Activated naive CD8-positive, alpha-beta T cell treated with anti-CD3 and anti-CD28 coated beads, Interleukin-2, amount 10 ng/mL, durations not matched to agents 7 days and 5 days (primary cell): ENCODE measurements around the gene CNST. TPM values are rescaled to one million over a fixed set of nuclear protein-coding genes. Genes with fewer than 3 reads are reported as not detected.
"Not testable (repeated sequence)": the region's sequence is repeated elsewhere in the genome, so short reads cannot be mapped to it uniquely, and the experiment has no call there.

Experiments
- ATAC-seq: fragments of 150-1000 bp; cut with Tn5 transposase; one replicate; pipeline ENCODE4 v1.10.0; 2021; ENCODE audit warnings: low read depth, moderate library complexity
- POLR2A ChIA-PET: fragments of 350-600 bp; sonication (Branson Sonifier 250); formaldehyde crosslinking; loops from one replicate; lab custom pipeline; 2021; ENCODE audit warnings: antibody characterized with exemption; lab: Charles Lee
- DNase-seq: peaks from one replicate; pipeline ENCODE4 v3.0.0; 2021
- H3K27ac Mint-ChIP-seq: one replicate; pipeline ENCODE4 v1.8.0; 2022; ENCODE audit warnings: mild to moderate bottlenecking, mixed read lengths
- H3K27me3 Mint-ChIP-seq: one replicate; pipeline ENCODE4 v1.8.0; 2022; ENCODE audit warnings: mild to moderate bottlenecking, moderate library complexity, mixed read lengths
- H3K36me3 Mint-ChIP-seq: one replicate; pipeline ENCODE4 v1.8.0; 2021; ENCODE audit warnings: mild to moderate bottlenecking, mixed read lengths
- H3K4me1 Mint-ChIP-seq: one replicate; pipeline ENCODE4 v1.8.0; 2021; ENCODE audit warnings: mixed read lengths
- H3K4me3 Mint-ChIP-seq: one replicate; pipeline ENCODE4 v1.8.0; 2022; ENCODE audit warnings: mild to moderate bottlenecking, moderate library complexity, mixed read lengths
- H3K9me3 Mint-ChIP-seq: one replicate; pipeline ENCODE4 v1.8.0; 2021; ENCODE audit warnings: mixed read lengths
- total RNA-seq, 2 experiments: library from RNA; stranded (reverse); gene quantifications; one replicate each; pipeline ENCODE4 v1.2.3, GENCODE V29; 2021

The CNST gene
- total RNA-seq, 2 experiments from 2014 or later = 36.1 to 36.5 TPM

GRCh38 chr1:246582301-246583055 lies 16.2 kb downstream of the CNST start:
- DNase-seq (no peak), ATAC-seq (no peak)
- H3K27ac Mint-ChIP-seq = no peak overlapping the region
- H3K27me3 Mint-ChIP-seq = no peaks in the 10 kb centered on the region
- peaks cover 17% of the 10 kb centered on the region for H3K36me3 Mint-ChIP-seq
- H3K9me3 Mint-ChIP-seq = no peaks in the 10 kb centered on the region
- no peak overlapping the region for H3K4me3 Mint-ChIP-seq
- POLR2A ChIA-PET = no interaction called here
- peaks cover 19% of the 10 kb centered on the region for H3K4me1 Mint-ChIP-seq

- POLR2A ChIA-PET = no interaction called here
Observed at GRCh38 chr1:246583056-246583440, 16.8 kb downstream of the CNST start.

GRCh38 chr1:246583448-246584185 lies 17.4 kb downstream of the CNST start:
- Mint-ChIP-seq H3K4me1 (peaks cover 14% of the 10 kb centered on the region), H3K9me3 (no peaks in the 10 kb centered on the region), H3K4me3 (no peak overlapping the region), H3K27me3 (no peaks in the 10 kb centered on the region), H3K36me3 (peaks cover 14% of the 10 kb centered on the region), H3K27ac (no peak overlapping the region)
- POLR2A ChIA-PET = no interaction called here
- DNase-seq (no peak), ATAC-seq (no peak)

More at GRCh38 chr1:246583056-246583440, 16.8 kb downstream of the CNST start:
- peaks cover 14% of the 10 kb centered on the region for H3K36me3 Mint-ChIP-seq
- DNase-seq (no peak), ATAC-seq (no peak)
- no peaks in the 10 kb centered on the region for H3K27me3 Mint-ChIP-seq
- no peak overlapping the region for H3K4me3 Mint-ChIP-seq
- H3K27ac Mint-ChIP-seq = no peak overlapping the region
- H3K9me3 Mint-ChIP-seq = no peaks in the 10 kb centered on the region
- peaks cover 16% of the 10 kb centered on the region for H3K4me1 Mint-ChIP-seq

DNA sequence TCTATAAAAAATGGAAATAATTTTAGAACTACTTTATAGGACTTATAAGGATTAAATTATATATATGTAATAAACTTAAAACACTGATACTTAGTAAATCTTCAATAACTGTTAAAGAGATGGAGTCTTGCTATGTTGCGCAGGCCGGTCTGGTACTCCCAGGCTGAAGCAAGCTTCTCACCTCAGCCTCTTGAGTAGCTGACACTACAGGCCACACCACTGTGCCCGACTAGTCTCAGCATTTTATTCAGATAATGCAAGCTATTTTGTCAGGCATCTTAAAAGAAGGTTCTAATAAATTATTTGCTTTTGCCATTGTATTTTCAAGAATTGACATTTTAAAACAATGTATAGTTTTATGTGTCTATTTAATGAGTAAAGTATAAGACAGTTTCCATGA lies 20.8 kb downstream of the CNST start:
- peaks cover 16% of the 10 kb centered on the region for H3K4me1 Mint-ChIP-seq
- ATAC-seq (no peak), DNase-seq (no peak)
- peaks cover 30% of the 10 kb centered on the region for H3K36me3 Mint-ChIP-seq
- H3K4me3 Mint-ChIP-seq = no peak overlapping the region
- H3K27ac Mint-ChIP-seq = no peak overlapping the region
- POLR2A ChIA-PET = no interaction called here
- H3K9me3 Mint-ChIP-seq = peaks cover 5% of the 10 kb centered on the region
- no peaks in the 10 kb centered on the region for H3K27me3 Mint-ChIP-seq

GRCh38 chr1:246587606-246588005 lies 21.4 kb downstream of the CNST start:
- Mint-ChIP-seq H3K4me1 (peaks cover 14% of the 10 kb centered on the region), H3K9me3 (peaks cover 5% of the 10 kb centered on the region), H3K27me3 (no peaks in the 10 kb centered on the region), H3K27ac (no peak overlapping the region), H3K36me3 (peaks cover 35% of the 10 kb centered on the region), H3K4me3 (no peak overlapping the region)
- DNase-seq (no peak), ATAC-seq (no peak)
- POLR2A ChIA-PET = no interaction called here

GRCh38 chr1:246588159-246588721 lies 22.0 kb downstream of the CNST start:
- POLR2A ChIA-PET = no interaction called here
- H3K4me3 Mint-ChIP-seq = no peak overlapping the region
- no peak for ATAC-seq
- no peak for DNase-seq
- H3K27me3 Mint-ChIP-seq = no peaks in the 10 kb centered on the region
- peaks cover 5% of the 10 kb centered on the region for H3K9me3 Mint-ChIP-seq
- H3K36me3 Mint-ChIP-seq = peaks cover 37% of the 10 kb centered on the region
- H3K27ac Mint-ChIP-seq = no peak overlapping the region
- peaks cover 11% of the 10 kb centered on the region for H3K4me1 Mint-ChIP-seq

DNA sequence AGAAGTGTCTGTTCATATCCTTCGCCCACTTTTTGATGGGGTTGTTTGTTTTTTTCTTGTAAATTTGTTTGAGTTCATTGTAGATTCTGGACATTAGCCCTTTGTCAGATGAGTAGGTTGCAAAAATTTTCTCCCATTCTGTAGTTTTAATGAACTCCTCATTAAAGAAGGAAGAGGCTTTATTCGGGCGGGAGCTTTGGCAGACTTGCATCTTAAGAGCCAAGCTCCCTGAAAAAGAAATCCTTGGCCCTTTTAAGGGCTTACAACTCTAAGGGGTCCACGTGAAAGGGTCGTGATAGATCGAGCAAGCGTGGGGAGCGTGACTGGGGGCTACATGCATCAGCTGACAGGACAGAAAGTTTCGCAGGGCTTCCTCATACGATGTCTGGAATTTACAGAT lies 23.7 kb downstream of the CNST start:
- DNase-seq, POLR2A ChIA-PET, ATAC-seq, H3K27ac Mint-ChIP-seq, H3K9me3 Mint-ChIP-seq, H3K4me1 Mint-ChIP-seq, H3K27me3 Mint-ChIP-seq, H3K4me3 Mint-ChIP-seq: not testable (repeated sequence)
- H3K36me3 Mint-ChIP-seq = peaks cover 33% of the 10 kb centered on the region

GRCh38 chr1:246591047-246591446 lies 24.8 kb downstream of the CNST start:
- Mint-ChIP-seq H3K27me3 (no peaks in the 10 kb centered on the region), H3K4me3 (no peak overlapping the region), H3K4me1 (peaks cover 9% of the 10 kb centered on the region), H3K27ac (no peak overlapping the region), H3K36me3 (peaks cover 41% of the 10 kb centered on the region), H3K9me3 (peaks cover 5% of the 10 kb centered on the region)
- ATAC-seq (no peak), DNase-seq (no peak)
- POLR2A ChIA-PET = no interaction called here

DNA sequence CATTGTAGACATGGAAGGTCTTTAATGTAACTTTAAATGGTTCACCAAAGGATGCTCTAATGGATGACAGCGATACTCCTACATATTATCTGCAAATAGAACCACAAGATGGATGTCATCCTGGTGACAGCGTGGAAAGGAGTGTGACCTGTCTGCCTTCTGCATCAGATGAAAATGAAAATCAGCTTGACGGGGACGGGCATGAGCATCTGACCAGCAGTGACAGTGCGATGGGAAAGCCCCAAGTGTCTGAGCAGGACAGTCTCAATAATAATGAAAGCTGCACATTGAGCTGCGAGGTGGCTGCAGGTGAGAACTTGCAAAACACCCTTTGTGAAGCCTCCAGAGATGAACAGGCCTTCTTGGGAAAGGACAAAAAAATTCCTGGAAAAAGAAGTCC lies 25.2 kb downstream of the CNST start:
- DNase-seq (no peak), ATAC-seq (no peak)
- Mint-ChIP-seq H3K27me3 (no peaks in the 10 kb centered on the region), H3K4me1 (peaks cover 9% of the 10 kb centered on the region), H3K9me3 (peaks cover 5% of the 10 kb centered on the region), H3K27ac (no peak overlapping the region), H3K36me3 (peaks cover 42% of the 10 kb centered on the region), H3K4me3 (no peak overlapping the region)
- POLR2A ChIA-PET = no interaction called here

DNA sequence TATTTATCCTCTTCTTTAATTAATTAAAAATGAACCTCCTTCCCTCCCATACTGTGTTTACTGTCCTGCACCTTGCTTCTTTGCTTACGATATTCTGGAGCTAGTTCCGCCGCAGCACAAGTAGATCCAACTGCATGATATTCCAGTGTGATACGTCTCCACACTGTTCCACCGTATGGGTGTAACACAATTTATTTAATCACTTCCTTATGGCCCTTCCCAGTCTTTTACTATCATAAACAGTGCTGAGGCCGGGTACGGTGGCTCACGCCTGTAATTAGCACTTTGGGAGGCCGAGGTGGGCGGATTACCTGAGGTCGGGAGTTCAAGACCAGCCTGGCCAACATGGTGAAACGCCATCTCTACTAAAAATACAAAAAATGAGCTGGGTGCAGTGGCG lies 25.7 kb downstream of the CNST start:
- H3K36me3 Mint-ChIP-seq = peaks cover 46% of the 10 kb centered on the region
- POLR2A ChIA-PET = no interaction called here

GRCh38 chr1:246592695-246593094 lies 26.4 kb downstream of the CNST start:
- no peak for DNase-seq
- H3K36me3 Mint-ChIP-seq = peaks cover 50% of the 10 kb centered on the region
- no peaks in the 10 kb centered on the region for H3K27me3 Mint-ChIP-seq
- no peak overlapping the region for H3K4me3 Mint-ChIP-seq
- peaks cover 9% of the 10 kb centered on the region for H3K4me1 Mint-ChIP-seq
- POLR2A ChIA-PET = no interaction called here
- peaks cover 5% of the 10 kb centered on the region for H3K9me3 Mint-ChIP-seq
- no peak overlapping the region for H3K27ac Mint-ChIP-seq
- ATAC-seq = no peak

More for the DNA sequence above, 25.7 kb downstream of the CNST start:
- Mint-ChIP-seq H3K9me3 (peaks cover 5% of the 10 kb centered on the region), H3K4me3 (no peak overlapping the region), H3K4me1 (peaks cover 9% of the 10 kb centered on the region), H3K27me3 (no peaks in the 10 kb centered on the region), H3K27ac (no peak overlapping the region)
- ATAC-seq (no peak), DNase-seq (no peak)

DNA sequence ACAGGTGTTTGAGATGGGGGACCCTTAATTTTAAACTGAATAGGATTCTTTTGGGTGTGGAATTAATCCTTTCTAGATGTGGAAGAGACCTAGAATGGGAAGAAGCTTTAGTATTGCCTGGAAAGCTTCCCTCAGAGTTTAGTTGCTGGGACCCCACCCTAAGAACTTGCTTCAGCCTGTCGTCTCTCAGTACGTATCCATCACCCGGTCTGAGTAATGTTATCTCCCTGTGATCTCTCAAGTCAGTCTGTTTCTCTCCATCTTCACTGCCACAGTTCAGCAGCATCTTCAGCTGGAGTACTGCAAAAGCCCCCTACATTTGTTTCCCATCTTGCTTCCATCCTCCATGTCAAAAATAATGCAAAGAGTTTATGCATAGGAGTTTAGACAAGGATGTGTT lies 28.9 kb downstream of the CNST start:
- no peak for ATAC-seq
- peaks cover 44% of the 10 kb centered on the region for H3K36me3 Mint-ChIP-seq
- H3K27ac Mint-ChIP-seq = no peak overlapping the region
- H3K4me1 Mint-ChIP-seq = peaks cover 7% of the 10 kb centered on the region
- H3K9me3 Mint-ChIP-seq = peaks cover 2% of the 10 kb centered on the region
- no peak overlapping the region for H3K4me3 Mint-ChIP-seq
- no peak for DNase-seq
- POLR2A ChIA-PET = no interaction called here
- no peaks in the 10 kb centered on the region for H3K27me3 Mint-ChIP-seq

- Mint-ChIP-seq H3K9me3 (no peaks in the 10 kb centered on the region), H3K27ac (no peak overlapping the region), H3K4me1 (peaks cover 7% of the 10 kb centered on the region), H3K4me3 (no peak overlapping the region), H3K27me3 (no peaks in the 10 kb centered on the region), H3K36me3 (peaks cover 34% of the 10 kb centered on the region)
- no peak for ATAC-seq
- POLR2A ChIA-PET = no interaction called here
- no peak for DNase-seq
Observed at GRCh38 chr1:246597340-246597739, 31.1 kb downstream of the CNST start.

GRCh38 chr1:246597971-246598370 lies 31.7 kb downstream of the CNST start:
- DNase-seq = no peak
- ATAC-seq = no peak
- H3K4me3 Mint-ChIP-seq = no peak overlapping the region
- no peak overlapping the region for H3K27ac Mint-ChIP-seq
- no peaks in the 10 kb centered on the region for H3K27me3 Mint-ChIP-seq
- H3K4me1 Mint-ChIP-seq = peaks cover 12% of the 10 kb centered on the region
- H3K9me3 Mint-ChIP-seq = no peaks in the 10 kb centered on the region
- POLR2A ChIA-PET = no interaction called here
- H3K36me3 Mint-ChIP-seq = peaks cover 34% of the 10 kb centered on the region
